CD14-positive monocyte (primary cell): ENCODE measurements around the gene APOD. TPM values are rescaled to one million over a fixed set of nuclear protein-coding genes. Genes with fewer than 3 reads are reported as not detected.

Experiments used
- DNase-seq, 3 donors: peaks; one replicate each; pipeline ENCODE4 v3.0.0-alpha.2; 2011 to 2022
- H2AFZ ChIP-seq: 2 replicates; pipeline ENCODE4 v1.6.0; 2012; ENCODE audit warnings: mild to moderate bottlenecking, low read depth, low read length, inconsistent platforms; ENCODE audit not compliant: insufficient read depth, poor library complexity, severe bottlenecking
- H3K27ac ChIP-seq, 2 donors: 1 replicate in 1 of 2; 2 replicates in 1 of 2; pipeline ENCODE4 v1.5.1; 2012 to 2013; ENCODE audit warnings: low read length in 2 of 2, control low read depth in 1 of 2, inconsistent platforms in 1 of 2, low read depth in 1 of 2, mild to moderate bottlenecking in 1 of 2
- H3K27me3 ChIP-seq, 2 donors: one replicate each; pipeline versions ENCODE4 v1.6.0 to v1.6.1; 2011 to 2013; ENCODE audit warnings: low read length in 2 of 2; ENCODE audit not compliant: control insufficient read depth in 2 of 2, insufficient read depth in 2 of 2
- H3K36me3 ChIP-seq, 2 donors: replicated peaks in 1 of 2; 1 replicate in 1 of 2; 2 replicates in 1 of 2; pipeline versions ENCODE4 v1.5.1 to v1.6.1; 2012 to 2013; ENCODE audit warnings: low read length in 2 of 2, control low read depth in 1 of 2, inconsistent platforms in 1 of 2, mild to moderate bottlenecking in 1 of 2; ENCODE audit not compliant: insufficient read depth in 2 of 2, control insufficient read depth in 1 of 2
- H3K4me1 ChIP-seq, 2 donors: 1 replicate in 1 of 2; 2 replicates in 1 of 2; pipeline versions ENCODE4 v1.5.1 to v1.6.1; 2012 to 2013; ENCODE audit warnings: low read length in 2 of 2, control low read depth in 1 of 2, inconsistent platforms in 1 of 2, mild to moderate bottlenecking in 1 of 2, moderate library complexity in 1 of 2; ENCODE audit not compliant: insufficient read depth in 2 of 2, control insufficient read depth in 1 of 2
- H3K4me2 ChIP-seq: replicated peaks from 2 replicates; pipeline ENCODE3; 2012; ENCODE audit warnings: low read length, moderate library complexity, mild to moderate bottlenecking; ENCODE audit not compliant: poor library complexity, severe bottlenecking; ENCODE audit errors: extremely low read depth
- H3K4me3 ChIP-seq, 3 experiments: fragments of 200-600 bp in 1 of 3; sonication (generic) in 1 of 3; replicated peaks in 1 of 3; 1 replicate in 2 of 3; 2 replicates in 1 of 3; pipeline ENCODE4 v1.5.1; 2011 to 2013; ENCODE audit warnings: low read length in 3 of 3, mild to moderate bottlenecking in 3 of 3, control low read depth in 2 of 3, low read depth in 2 of 3, inconsistent platforms in 1 of 3, moderate library complexity in 1 of 3
- H3K79me2 ChIP-seq: 2 replicates; pipeline ENCODE4 v1.6.0; 2012; ENCODE audit warnings: mild to moderate bottlenecking, control low read depth, inconsistent platforms, low read length, moderate library complexity; ENCODE audit not compliant: insufficient read depth
- H3K9ac ChIP-seq: 2 replicates; pipeline ENCODE4 v1.6.0; 2017; ENCODE audit warnings: low read length, mild to moderate bottlenecking; ENCODE audit not compliant: insufficient read depth, poor library complexity, severe bottlenecking
- H3K9me3 ChIP-seq, 2 donors: replicated peaks in 1 of 2; 1 replicate in 1 of 2; 2 replicates in 1 of 2; pipeline versions ENCODE4 v1.5.1 to v1.6.1; 2012 to 2013; ENCODE audit warnings: low read length in 2 of 2, control low read depth in 1 of 2; ENCODE audit not compliant: control insufficient read depth in 1 of 2, insufficient read depth in 1 of 2
- H4K20me1 ChIP-seq: 2 replicates; pipeline ENCODE4 v1.6.0; 2012; ENCODE audit warnings: mild to moderate bottlenecking, low read length, control low read depth, moderate library complexity; ENCODE audit not compliant: insufficient read depth
- H3K27ac Mint-ChIP-seq, 7 donors: one replicate each; pipeline ENCODE4 v1.8.0; 2020; ENCODE audit warnings: mild to moderate bottlenecking in 7 of 7, mixed read lengths in 7 of 7, moderate library complexity in 6 of 7, inconsistent platforms in 2 of 7
- H3K27me3 Mint-ChIP-seq, 3 donors: one replicate each; pipeline ENCODE4 v1.8.0; 2021 to 2022; ENCODE audit warnings: low read depth in 3 of 3, mild to moderate bottlenecking in 3 of 3, mixed read lengths in 3 of 3, moderate library complexity in 3 of 3, inconsistent platforms in 1 of 3
- H3K36me3 Mint-ChIP-seq, 2 donors: one replicate each; pipeline ENCODE4 v1.8.0; 2020; ENCODE audit warnings: mixed read lengths in 2 of 2, inconsistent platforms in 1 of 2, mild to moderate bottlenecking in 1 of 2
- H3K4me1 Mint-ChIP-seq: one replicate; pipeline ENCODE4 v1.8.0; 2020; ENCODE audit warnings: mild to moderate bottlenecking, mixed read lengths
- H3K4me3 Mint-ChIP-seq, 2 donors: one replicate each; pipeline ENCODE4 v1.8.0; 2020; ENCODE audit warnings: mild to moderate bottlenecking in 2 of 2, mixed read lengths in 2 of 2, moderate library complexity in 1 of 2
- H3K9me3 Mint-ChIP-seq, 7 donors: one replicate each; pipeline ENCODE4 v1.8.0; 2020 to 2022; ENCODE audit warnings: mixed read lengths in 7 of 7, mild to moderate bottlenecking in 6 of 7, moderate library complexity in 6 of 7, inconsistent platforms in 2 of 7
- WGBS: methylation state at CpG from one replicate; pipeline ENCODE4 v1.1.5; 2013; ENCODE audit warnings: missing lambda C conversion rate; ENCODE audit not compliant: insufficient coverage; 5-methylcytosine and 5-hydroxymethylcytosine counted together
- intact Hi-C, 2 donors: fragments of 100-400 bp; cut with micrococcal nuclease; formaldehyde crosslinking; loops; one replicate each; pipeline versions ENCODE4 v1.15.0 to v1.15.1; 2023
- polyA plus RNA-seq, 3 donors: library from polyadenylated mRNA; depleted of rRNA in 1 of 3; unstranded in 2 of 3; stranded (reverse) in 1 of 3; fragments of 300-500 nt in 2 of 3; fragments of >200 nt in 1 of 3; fragmentation: Illumina TruSeq in 2 of 3; gene quantifications; 1 replicate in 2 of 3; 2 replicates in 1 of 3; pipeline ENCODE4 v1.2.3, GENCODE V29; 2012 to 2021
- TF ChIP-seq, protein P1 (sequence below): fragments of 200-600 bp; IDR thresholded peaks from one replicate; pipeline ENCODE4 v1.8.0; 2022; ENCODE audit warnings: antibody characterized with exemption, mild to moderate bottlenecking

Gene APOD
- polyA plus RNA-seq, 3 donors: not detected

DNA sequence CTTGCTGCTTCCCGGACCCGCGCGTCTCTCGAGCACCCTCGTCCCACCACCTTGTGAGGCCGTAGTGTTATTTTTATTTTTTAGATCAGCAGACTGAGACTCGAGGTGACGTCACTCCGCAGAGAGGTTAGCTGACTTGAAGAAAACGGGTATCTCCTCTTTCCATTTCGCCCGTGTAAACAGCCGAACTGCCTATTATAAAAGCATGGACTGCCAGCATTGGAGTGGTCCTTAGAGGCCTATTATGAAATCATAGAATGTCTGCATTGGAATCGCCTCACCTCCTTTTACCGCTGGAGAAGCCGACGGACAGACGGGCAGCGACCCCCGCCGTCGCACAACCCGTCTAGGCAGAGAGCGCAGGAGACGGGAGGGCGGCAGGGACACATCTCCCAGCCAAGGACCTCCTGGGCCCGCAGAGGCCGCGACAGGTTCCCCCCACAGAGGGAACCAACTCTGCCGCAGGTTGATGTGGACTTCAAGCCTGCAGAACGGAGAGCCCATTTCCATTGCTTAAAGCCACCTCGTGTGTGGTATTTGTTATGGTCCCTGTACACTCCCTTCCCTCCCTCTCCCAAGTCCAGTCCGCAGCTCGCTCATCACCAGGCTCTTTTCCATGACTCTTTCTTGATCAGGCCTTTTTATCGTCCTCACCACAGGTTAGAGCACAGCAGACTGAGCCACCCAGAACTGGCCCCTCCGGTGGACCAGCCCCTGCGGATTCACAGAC is 40.1 kb downstream of the APOD start:
- Histone ChIP-seq H3K9ac (peak overlapping the region; percentile 98), H3K79me2 (peaks cover 45% of the 10 kb centered on the region), H3K9me3 (no peaks in the 10 kb centered on the region), H4K20me1 (peaks cover 47% of the 10 kb centered on the region), H3K4me2 (peak overlapping the region; percentile 81), H3K36me3 (no peaks in the 10 kb centered on the region), H2AFZ (peak overlapping the region; percentile 79), H3K4me3 (peak overlapping the region; percentile 73 to 91 (median 89)), H3K27me3 (peaks cover 8 to 16% of the 10 kb centered on the region in 2 donors), H3K27ac (peak overlapping the region in 1 of 2 donors; percentile 92), H3K4me1 (peaks cover 30 to 42% of the 10 kb centered on the region in 2 donors)
- TF ChIP-seq, protein P1, sequence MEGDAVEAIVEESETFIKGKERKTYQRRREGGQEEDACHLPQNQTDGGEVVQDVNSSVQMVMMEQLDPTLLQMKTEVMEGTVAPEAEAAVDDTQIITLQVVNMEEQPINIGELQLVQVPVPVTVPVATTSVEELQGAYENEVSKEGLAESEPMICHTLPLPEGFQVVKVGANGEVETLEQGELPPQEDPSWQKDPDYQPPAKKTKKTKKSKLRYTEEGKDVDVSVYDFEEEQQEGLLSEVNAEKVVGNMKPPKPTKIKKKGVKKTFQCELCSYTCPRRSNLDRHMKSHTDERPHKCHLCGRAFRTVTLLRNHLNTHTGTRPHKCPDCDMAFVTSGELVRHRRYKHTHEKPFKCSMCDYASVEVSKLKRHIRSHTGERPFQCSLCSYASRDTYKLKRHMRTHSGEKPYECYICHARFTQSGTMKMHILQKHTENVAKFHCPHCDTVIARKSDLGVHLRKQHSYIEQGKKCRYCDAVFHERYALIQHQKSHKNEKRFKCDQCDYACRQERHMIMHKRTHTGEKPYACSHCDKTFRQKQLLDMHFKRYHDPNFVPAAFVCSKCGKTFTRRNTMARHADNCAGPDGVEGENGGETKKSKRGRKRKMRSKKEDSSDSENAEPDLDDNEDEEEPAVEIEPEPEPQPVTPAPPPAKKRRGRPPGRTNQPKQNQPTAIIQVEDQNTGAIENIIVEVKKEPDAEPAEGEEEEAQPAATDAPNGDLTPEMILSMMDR: no peak
- WGBS: 27% methylated on average over 20 of the region's 38 CpGs
- Mint-ChIP-seq H3K4me1 (peaks cover 53% of the 10 kb centered on the region), H3K4me3 (peak overlapping the region; percentile 89 to 94), H3K9me3 (peaks cover 0 to 2% (median 0%) of the 10 kb centered on the region in 7 donors), H3K27me3 (peaks cover 17 to 32% (median 24%) of the 10 kb centered on the region in 3 donors), H3K27ac (peak overlapping the region in 5 of 7 donors; percentile 45 to 93 (median 69)), H3K36me3 (peaks cover 0 to 8% of the 10 kb centered on the region in 2 donors)
- intact Hi-C loops: loop anchor here (5.0 to 10.0 kb wide), 3 partner anchors 101 to 361 kb away; partner anchors contain the start of genes ACAP2 (in 1 of the 2), TNK2 (in 1 of the 2) and XXYLT1 (in 1 of the 2)
- no peak for DNase-seq

DNA sequence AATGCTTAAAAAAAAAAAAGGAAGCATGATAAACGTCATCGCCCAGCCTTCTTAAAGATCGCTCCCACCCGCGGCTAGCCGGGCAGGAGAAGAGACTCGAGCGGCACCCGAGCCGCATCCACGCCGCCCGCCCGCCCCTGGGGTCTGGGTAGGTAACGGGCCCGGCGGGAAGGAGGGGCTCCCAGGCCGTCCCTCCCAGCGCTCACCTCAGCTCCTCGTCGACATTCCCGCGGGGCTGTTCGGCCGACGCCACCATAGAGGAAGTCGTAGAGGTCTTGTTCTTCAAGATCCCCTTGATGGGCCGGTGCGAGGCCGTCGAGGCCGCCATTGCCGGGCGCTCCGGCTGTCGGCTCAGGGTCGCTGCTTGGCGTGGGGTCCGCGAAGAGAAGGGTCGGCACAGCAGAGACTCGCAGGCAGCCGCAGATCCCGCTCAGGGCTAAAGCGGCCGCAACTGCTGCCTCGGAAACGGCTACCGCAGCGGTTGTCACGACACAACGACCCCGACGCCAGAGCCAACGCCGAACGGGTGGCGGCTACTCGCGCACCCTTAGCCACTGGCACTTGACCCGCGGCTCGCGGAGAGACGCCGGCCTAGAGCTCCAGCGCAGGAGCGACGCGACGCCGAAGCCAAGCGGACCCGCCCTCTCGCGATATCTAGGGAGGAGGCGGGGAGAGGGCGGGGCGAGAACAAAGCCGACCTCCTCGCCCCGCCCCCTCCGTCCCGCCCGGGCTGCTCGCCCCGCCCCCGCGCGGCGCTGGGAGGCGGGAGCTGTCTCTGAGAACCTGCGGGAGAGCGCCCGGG is 40.8 kb downstream of the APOD start, which contains the start of gene PPP1R2:
TSS of gene PPP1R2 (minus strand) at position 628 of the 802 bp plus-strand sequence. CDS start at position 328, 300 bp downstream.
- peaks cover 17 to 25% (median 24%) of the 10 kb centered on the region in 3 donors for H3K27me3 Mint-ChIP-seq
- peak within 1 kb of the TSS; percentile 79 for H2AFZ ChIP-seq
- peaks cover 8 to 16% of the 10 kb centered on the region in 2 donors for H3K27me3 ChIP-seq
- H3K27ac Mint-ChIP-seq: peak within 1 kb of the TSS; percentile 93 to 98 (median 96)
- peak within 1 kb of the TSS; percentile 89 to 94 for H3K4me3 Mint-ChIP-seq
- no peaks in the 10 kb centered on the region for H3K36me3 ChIP-seq
- H3K4me1 ChIP-seq: peaks cover 30 to 42% of the 10 kb centered on the region in 2 donors
- peak within 1 kb of the TSS; percentile 73 to 91 (median 89) for H3K4me3 ChIP-seq
- peak within 1 kb of the TSS; percentile 84 to 92 for H3K27ac ChIP-seq
- peak within 1 kb of the TSS; percentile 81 for H3K4me2 ChIP-seq
- TF ChIP-seq, protein P1: no peak
- H3K9me3 Mint-ChIP-seq: peaks cover 0 to 2% (median 0%) of the 10 kb centered on the region in 7 donors
- H3K9ac ChIP-seq: peak within 1 kb of the TSS; percentile 98
- intact Hi-C loops: loop anchor here (5.0 to 10.0 kb wide), 3 partner anchors 101 to 362 kb away; partner anchors contain the start of genes ACAP2 (in 1 of the 2), TNK2 (in 1 of the 2) and XXYLT1 (in 1 of the 2)
- H3K4me1 Mint-ChIP-seq: peaks cover 57% of the 10 kb centered on the region
- DNase-seq: peak; percentile 87 to 89 (median 88)
- peaks cover 53% of the 10 kb centered on the region for H3K79me2 ChIP-seq
- H3K9me3 ChIP-seq: no peaks in the 10 kb centered on the region
- peaks cover 55% of the 10 kb centered on the region for H4K20me1 ChIP-seq
- H3K36me3 Mint-ChIP-seq: peaks cover 0 to 8% of the 10 kb centered on the region in 2 donors
- under 1% methylated on average over 92 of the region's 95 CpGs for WGBS
